Inflammatory macrophage treated with lipopolysaccharide for 4 hours (primary cell): Measurements from ENCODE around the gene ABCG4.
A peak's percentile ranks its signal among the peaks of the same experiment; 100 is the strongest.
"Not testable (repeated sequence)": the region's sequence is repeated elsewhere in the genome, so short reads cannot be mapped to it uniquely, and the experiment has no call there.

Experiments
- DNase-seq: peaks from one replicate; pipeline ENCODE4 v3.0.0-alpha.2; 2020

The ABCG4 gene

DNA sequence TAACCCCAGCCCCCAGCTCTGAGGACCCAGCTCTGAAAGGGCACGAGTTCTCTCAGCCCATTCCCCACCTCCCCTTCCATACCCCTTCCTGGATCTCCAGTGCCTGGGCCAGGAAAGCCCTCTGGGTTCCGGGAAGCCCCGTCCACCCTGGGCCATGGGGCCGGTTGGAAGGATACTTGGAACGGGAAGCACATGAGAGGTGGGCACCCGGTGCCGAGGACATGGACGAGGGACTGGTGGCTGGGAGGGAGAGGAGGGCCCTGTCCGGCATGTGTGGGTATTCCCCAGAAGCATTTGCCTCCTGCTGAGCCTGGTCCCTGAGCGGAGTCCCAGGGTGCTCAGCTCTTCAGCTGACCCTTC is 32.6 kb upstream of the ABCG4 start:
- DNase-seq: no peak

DNA sequence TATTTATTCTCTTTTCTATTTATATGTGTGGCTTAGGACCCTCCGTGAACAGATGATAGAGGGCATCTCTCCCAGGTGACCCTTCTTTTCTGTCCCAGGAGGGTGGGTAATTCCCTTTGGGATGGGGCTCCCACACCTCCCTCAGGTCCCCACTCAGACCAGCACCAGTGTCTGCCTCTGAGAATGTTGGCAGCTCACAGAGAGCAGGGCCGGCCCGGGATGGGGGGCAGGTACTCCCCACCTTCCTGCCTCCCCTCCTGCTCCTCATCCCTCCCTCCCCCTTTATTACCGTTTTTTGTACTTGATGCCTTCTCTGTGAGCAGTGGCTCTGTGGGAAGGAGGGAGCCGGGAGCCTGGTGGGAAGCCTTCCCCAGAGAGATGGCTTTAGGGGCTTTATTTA is 32.3 kb upstream of the ABCG4 start:
- no peak for DNase-seq

DNA sequence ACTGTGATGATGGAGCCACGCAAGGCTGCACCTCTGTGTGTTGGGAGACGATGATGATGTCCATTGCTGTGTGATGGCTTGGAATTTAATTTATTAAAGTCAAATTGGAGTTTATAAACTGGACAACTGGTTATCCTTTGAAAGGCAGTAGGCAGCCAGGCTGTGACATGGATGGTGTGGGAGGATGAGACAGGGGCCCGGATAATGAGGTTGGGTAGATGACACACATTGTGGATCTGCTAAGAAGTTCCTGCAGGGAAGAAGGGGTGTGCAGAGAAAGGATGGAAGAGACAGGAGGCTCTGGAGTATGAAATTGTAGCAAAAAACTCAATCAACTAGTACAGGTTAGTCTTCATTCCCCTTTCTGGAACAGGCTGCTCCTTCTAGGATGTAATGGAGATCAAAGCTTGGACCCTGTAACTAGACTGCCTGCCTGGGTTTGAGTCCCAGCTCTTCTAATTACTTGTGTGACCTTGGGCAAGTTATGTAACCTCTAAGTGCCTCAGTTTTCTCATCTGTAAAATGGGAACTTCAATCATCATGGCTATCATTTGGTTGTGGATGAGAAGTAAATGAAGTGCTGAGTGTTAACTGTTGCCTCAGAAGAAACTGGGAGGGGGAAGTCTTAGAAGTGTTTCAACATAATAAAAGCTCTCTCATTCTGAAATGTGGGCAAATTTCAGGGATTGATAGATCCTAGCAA is 31.7 kb upstream of the ABCG4 start:
- peak; percentile 45 for DNase-seq

DNA sequence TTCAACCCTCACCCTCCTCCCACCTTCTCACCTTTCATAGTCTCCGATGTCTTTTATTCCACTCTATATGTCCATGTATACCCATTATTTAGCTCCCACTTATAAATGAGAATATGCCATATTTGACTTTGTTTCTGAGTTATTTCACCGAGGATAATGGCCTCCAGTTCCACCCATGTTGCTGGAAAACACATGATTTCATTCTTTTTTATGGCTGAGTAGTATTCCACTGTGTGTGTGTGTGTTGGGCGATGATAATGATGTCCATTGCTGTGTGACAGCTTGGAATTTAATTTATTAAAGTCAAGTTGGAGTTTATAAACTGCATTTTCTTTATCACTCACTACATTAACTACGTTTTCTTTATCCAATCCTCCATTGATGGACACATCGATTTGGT is 30.6 kb upstream of the ABCG4 start:
- no peak for DNase-seq

DNA sequence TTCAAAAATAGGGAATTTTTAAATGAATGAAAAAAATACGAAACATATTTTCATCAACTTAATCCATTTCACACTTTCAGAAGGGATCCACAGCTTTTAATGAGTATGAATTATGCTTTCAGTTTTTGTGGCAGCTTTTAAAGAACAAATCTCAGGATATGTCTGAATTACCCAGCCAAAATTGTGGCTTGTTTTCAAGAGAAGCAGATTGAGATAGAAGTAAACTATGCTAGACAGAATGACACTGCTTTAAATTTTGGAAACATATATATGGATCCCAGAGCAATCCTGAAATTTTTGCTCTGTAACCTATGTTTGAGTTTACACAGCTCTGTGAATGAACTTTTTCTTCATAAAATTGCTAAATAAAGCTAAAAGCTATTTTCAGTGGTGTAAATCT is 29.9 kb upstream of the ABCG4 start:
- DNase-seq: no peak

DNA sequence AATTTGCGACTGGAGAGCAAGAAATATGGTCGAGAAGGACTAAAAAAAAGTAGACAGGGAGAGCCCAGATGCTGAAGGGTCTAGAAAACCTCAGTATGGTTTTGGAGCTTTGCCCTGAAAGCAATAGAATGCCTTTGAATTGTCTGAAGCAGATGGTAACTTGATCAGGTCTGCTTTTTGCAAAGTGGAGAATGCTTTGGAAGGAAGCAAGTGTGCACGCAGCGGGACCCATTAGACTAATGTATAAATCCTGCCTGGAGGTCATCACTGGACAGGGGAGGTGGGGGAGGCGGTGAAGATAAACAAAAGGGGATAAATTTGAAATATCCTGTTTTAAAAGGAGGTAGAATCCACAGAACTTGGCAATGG is 28.2 kb upstream of the ABCG4 start:
- DNase-seq: no peak

DNA sequence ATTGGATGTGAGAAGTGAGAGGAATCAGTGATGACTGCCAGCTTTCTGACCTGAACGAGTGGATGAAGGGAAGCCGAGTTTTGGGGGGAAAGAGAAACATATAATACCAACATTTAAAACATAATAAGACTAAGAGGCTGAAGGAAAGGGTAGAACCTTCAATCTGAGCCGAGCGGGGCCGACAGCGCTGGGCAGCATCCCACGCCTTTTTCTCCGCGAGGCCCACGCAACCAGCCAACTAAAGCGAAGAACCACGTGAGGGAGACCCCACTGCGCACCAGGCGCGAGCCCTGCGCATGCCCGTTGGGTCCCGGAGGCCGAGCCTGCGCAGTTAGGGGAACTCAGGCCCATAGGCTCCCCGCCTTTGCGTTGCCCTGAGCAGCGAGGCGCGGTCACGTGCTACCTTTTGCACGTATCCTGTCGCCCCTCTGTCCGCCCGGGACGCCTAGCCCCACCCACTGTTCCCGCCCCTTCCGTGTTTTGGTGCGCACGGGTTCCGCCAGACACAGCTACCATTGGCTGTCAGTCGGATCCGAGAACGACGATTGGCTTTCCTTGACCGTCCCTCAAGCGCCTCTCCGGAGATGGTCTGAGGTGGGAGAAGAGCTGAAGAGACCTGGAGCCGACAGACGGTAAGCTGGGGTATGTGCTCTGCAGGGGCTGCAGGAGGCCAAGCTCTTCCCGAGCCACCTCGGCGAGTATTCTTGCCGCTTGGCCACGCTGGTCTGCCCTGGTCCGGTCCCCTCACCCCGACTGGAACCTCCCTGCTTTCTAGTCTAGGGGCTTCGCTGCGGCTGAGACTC is 27.6 kb upstream of the ABCG4 start, which contains the start of gene HINFP:
HINFP (plus strand) TSS at position 573 of the 803 bp plus-strand sequence. CDS start 5,365 bp downstream, outside the sequence.
- peak; percentile 100 for DNase-seq

DNA sequence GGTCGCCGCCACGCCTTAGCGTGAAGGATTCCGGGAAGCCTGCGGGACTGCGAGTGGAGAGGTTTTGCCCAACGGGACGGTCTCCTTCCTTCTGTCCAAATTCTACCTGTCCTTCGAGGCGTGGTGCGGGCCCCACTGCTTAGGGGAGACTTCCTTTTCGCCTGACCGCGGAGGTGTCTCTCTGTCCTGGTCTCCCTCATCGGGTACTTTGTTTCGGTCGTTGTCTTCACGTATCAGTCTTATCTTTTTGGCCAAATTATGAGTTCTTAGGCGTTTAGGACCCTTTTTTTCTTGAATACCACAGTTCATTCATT is 27.1 kb upstream of the ABCG4 start:
- DNase-seq: peak; percentile 35

DNA sequence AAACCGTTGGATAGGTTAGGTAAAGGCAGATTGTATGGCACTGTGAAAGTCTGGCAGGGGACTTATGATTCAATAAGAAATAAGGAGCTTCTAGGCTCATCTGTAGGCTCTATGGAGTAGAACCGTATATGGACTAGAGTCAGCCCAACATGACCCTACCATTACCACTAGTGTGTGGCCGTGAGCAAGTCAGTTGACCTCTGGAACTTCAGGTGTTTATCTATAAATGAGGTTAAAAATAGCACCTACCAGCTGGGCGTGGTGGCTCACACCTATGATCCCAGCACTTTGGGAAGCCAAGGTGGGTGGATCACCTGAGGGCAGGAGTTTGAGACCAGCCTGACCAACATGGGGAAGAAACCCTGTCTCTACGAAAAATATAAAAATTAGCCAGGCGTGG is 23.0 kb upstream of the ABCG4 start:
- no peak for DNase-seq

DNA sequence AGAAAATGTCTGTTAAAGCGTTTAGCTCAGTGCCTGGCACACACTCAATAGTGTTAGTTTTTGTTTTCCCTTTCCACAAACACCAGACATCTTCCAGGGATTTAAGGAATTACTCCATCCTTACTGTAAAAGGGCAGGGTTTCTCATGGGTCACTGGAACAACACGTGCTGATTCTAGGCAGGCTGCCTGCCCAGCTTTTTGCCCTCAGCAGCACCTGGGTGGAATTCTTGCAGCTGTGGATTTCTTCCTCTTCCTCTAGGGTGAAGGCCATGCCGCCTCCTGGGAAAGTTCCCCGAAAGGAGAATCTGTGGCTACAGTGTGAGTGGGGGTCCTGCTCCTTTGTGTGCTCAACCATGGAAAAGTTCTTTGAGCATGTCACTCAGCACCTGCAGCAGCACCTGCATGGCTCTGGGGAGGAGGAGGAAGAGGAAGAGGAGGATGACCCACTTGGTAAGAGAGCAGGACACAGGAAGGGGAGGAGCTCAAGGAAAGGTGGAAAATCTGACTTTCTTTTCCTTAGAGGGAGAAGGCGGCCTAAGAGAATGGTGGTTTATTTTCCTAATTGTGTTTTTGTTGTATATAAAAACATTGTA is 22.1 kb upstream of the ABCG4 start:
- no peak for DNase-seq

DNA sequence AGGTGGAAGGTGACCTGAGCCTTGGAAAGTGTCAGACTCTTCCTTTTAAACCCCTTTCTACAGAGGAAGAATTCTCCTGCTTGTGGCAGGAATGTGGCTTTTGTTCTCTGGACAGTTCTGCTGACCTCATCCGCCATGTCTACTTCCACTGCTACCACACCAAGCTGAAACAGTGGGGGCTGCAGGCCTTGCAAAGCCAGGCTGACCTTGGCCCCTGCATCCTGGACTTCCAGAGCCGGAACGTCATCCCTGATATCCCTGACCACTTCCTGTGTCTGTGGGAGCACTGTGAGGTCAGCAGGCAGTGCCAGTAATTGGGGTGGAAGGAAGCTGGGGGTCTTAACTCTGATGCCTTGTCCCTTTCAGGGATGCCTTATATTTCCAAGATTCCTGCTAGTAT is 18.2 kb upstream of the ABCG4 start:
- DNase-seq: no peak

DNA sequence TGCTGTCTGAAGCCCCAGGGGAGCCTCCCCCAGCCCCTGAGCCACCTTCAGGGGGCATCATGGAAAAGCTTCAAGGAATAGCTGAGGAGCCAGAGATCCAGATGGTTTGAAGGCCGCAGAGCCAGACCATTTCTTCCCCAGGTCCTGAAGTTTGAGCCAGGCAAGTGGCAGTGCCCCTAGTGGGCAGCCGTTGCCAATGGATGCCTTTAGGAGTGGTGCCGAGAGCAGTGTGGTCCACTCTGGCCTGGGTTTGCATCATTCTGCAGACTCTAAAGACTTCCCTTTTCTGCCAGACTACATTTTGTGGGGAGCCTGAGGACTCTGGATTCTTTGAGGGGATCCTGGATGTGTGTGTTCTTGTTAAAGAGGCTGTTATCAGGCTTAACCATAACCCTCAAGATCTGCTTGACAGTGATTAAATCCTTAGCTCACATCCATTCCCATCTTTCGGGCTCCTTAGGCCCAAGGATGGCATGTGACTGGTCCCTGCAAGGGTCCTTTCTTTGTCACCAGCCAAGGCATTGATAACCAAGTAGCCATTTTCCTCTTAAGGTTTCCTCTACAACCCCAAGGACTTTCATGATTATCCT is 14.4 kb upstream of the ABCG4 start:
- DNase-seq: peak; percentile 71

DNA sequence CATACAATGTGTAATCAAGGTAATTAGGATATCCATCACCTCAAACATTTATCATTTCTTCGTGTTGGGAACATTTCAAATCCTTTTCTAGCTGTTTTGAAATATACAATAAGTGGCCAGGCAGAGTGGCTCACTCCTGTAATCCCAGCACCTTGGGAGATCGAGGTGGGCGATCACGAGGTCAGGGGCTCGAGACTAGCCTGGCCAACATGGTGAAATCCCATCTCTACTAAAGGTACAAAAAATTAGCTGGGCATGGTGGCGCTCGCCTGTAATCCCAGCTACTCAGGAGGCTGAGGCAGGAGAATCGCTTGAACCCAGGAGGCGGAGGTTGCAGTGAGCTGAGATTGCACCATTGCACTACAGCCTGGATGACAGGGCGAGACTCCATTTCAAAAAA is 9.6 kb upstream of the ABCG4 start:
- not testable (repeated sequence) for DNase-seq

DNA sequence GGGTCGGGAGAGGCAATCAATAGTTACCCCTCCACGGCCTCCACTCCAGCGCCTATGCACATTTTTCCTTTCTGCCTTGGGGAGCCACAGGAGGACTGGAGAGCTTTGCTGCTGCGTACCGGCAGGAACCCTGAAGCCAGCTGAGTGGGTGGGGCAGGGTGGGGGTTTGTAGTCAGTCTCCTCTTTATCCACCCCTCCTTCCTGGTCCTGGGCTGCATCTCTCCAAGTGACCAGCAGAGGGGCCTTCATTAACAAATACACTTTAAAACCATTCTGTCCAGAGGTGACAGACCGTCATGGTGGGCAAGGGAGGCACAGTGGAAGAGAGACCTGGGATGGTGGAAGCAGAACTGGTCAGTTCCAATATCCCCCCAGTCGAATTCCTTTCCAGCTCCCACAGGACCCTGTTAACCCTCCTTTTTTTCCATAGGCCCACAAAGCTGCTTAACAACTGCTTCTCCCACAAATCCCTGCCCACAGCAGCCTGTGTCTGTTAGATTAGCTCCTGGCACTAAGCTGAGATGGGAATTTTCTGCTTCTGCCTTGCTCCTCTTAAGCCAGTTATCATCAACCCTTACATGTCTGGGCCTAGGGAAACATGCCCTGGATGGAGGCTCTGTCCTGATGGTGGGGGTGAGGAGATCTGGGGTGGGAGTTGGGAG is 3.9 kb upstream of the ABCG4 start:
- DNase-seq: peak; percentile 72

DNA sequence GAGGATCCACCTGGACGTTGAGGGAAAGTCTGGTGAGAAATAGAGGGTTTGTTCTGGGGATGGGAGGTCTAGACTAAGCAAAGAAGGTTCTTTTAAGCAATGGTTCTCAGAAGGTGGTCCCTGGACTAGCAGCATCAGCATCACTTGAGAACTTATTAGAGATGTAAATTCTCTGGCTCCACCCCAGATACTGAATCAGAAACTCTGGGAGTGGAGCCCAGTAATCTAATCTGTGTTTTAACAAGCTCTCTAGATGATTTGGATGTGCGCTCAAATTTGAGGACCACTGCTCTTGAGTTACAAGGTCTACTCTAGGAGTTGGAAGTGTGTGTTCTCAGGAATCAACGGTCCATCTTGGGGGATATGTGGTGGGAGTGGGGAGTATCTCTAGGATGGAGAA is 3.3 kb upstream of the ABCG4 start:
- DNase-seq: no peak

DNA sequence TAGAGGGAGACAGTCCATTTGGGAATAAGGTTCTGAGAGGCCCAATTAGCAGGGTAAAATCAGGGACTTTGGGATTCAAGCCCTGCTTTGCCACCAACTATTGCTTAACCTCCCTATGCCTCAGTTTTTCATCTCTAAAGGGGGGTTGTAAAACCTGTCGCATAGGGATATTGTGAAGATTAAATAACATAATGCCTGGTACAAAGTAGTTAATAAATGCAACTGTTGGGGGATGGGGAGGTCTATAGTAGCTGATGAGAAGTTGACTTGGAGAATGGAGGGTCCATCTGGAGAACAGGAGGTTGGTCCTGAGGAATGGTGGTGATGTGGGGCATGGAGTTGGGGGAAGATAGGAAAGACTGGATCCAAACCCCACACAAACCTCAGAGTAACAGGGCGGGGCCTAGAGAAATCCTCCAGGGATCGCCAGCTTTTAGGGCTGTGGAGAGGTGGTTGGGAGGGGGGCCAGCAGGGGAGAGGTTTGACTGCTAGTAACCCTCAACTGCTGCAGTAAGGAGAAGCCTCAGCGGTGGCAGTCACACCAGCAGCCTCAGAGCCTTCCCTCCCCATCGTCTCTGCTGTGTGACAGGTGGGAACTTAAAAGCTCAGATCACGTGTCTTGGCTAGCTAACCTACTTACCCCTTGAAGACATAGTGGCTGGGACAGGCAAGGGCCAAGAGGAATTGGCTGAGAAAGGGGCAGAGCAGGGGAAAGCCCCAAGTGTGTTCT is 1.1 kb upstream of the ABCG4 start:
- no peak for DNase-seq

DNA sequence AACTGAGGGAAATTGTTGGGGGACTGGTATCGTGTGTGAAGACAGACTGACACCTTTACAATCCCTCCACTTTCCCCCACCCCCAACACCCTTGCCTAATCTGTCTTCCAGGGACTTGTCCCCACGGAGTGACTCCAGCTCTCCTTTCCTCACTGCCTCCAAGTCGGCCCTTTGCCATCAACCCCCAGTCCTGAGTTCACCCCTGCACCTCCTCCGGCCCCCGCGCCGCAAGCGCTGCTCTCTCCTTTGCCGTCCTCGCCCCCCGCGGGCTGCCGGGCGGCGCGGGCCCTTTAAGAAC is 183 bp upstream of the ABCG4 start:
- no peak for DNase-seq

DNA sequence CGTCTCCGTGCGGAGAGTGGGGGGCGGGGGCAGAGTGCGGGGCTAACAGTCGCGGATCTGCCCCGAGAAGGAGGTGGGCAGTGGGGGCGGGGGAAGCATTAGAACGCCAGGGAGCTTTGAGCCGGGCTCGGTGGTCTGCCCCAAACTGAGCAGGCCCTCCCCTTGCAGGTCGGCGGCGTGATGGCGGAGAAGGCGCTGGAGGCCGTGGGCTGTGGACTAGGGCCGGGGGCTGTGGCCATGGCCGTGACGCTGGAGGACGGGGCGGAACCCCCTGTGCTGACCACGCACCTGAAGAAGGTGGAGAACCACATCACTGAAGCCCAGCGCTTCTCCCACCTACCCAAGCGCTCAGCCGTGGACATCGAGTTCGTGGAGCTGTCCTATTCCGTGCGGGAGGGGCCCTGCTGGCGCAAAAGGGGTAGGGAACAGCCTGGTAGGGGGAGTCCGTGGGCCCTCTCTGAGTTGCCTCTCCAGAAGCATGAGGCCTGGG is 979 bp downstream of the ABCG4 start:
- no peak for DNase-seq

DNA sequence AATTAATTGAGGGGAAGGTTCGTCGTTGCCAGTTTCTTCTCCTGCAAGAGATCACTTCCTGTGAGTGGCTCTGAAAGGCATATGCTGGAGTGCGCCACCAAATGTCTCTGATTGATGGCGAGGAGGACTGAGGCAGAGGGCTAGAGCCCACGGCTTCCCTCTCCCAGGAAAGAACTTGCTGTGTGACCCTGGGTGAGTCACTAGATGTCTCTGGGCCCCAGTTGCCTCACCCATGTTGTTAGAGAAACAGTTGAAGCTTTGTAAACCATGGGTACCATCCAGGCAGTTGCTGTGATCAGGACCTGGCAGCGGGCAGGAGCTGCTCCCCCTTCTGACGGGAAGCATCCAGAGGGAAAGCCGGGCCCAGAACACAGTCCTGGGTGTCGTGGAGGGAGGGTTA is 3.2 kb downstream of the ABCG4 start:
- DNase-seq: no peak

DNA sequence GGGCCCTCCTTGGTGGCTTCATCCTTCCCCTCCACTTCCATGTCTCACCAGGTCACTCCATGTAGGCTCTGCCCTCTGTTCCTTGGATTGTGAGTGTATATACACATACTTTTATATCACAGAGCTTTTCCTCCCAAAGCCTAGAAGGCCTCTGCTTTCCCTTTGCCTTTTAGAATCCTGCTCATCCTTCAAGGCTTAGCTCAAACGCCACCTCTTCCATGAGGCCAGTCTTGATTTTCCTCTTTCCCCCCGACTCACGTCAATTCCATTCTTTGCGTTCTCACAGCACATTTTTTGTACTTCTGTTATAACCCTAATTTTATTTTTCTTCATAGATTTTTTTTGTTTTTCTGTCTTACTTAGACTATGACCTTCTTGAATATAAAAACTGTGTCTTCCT is 3.8 kb downstream of the ABCG4 start:
- no peak for DNase-seq

DNA sequence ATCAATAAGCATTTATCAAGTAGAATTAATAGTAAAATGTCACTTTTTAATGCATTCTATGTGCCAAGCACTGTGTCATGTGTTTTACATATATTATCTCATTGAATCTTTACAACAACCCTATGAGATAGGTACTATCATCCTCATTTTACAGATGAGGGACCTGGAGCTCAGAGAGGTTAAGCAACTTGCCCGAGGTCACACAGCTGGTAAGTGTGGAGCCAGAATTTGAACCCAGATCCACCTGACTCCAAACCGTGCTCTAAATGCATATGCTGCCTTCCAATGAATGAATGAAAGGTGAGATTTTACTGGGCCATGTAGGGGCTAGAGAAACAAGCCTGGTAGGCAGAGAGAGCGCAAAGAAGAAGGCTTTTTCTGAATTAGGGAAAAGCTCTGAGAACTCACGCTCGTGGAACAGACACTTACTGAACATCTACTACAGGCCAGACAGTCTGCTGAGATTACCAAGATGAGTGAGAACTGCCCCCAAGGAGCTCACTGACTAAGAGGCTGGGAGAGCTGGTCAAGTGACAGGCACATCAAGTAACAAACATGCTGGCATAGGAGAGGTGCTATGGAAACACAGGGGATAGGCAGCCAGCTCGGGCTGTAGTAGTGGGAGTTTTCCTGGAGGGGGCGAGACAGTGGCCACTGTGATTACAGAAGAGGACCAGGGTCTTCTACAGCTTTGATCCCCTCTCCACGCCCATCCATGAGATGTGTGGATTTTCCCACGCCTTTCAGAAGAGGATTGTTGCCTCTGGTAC is 4.4 kb downstream of the ABCG4 start:
- DNase-seq: no peak

DNA sequence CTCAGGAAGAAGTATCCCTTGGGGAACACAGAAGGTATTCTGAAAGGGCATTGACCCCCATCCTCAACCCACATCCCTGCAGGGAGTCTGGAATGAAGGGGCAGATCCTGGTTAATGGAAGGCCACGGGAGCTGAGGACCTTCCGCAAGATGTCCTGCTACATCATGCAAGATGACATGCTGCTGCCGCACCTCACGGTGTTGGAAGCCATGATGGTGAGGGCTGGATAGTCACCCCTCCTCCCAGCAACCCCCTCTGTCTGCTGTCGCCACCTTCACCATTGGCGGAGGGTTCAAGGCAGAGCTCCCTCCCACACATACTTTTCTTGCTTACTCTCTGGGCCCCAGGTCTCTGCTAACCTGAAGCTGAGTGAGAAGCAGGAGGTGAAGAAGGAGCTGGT is 5.3 kb downstream of the ABCG4 start:
- DNase-seq: no peak
